ENCODE results near the gene RAB28.

RAB28 gene

DNA sequence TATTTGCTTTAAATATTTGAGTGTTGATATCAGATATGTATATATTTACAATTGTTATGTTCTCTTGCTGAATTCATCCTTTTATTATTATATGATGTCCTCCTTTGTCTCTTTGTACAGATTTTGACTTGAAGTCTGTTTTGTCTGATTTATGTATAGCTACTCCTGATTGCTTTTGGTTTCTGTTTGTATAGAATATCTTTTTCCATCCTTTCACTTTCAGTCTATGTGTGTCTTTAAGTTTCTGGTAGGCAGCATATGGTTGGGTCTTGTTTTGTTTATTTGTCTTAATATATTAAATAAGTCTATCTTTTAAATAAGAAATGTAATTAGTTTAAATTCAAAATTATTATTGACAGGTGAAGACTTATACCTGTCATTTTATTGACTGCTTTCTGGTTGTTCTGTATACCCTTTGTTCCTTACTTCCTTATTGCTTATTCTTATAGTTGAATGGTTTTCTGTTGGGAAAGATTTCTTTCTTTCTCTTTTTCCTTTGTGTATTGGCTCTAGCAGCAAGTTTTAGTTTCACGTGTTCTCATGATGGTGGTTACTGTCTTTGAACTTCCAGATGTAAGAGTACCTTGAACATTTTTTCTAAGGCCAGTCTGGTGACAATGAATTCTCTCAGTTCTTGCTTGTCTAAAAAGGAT is 31.1 kb downstream of the RAB28 start:
- no peak overlapping the region for H3K27ac ChIP-seq
- TF ChIP-seq ZFX (IDR thresholded peaks at IDR 0.05), result no peak
- TF ChIP-seq, protein P1, sequence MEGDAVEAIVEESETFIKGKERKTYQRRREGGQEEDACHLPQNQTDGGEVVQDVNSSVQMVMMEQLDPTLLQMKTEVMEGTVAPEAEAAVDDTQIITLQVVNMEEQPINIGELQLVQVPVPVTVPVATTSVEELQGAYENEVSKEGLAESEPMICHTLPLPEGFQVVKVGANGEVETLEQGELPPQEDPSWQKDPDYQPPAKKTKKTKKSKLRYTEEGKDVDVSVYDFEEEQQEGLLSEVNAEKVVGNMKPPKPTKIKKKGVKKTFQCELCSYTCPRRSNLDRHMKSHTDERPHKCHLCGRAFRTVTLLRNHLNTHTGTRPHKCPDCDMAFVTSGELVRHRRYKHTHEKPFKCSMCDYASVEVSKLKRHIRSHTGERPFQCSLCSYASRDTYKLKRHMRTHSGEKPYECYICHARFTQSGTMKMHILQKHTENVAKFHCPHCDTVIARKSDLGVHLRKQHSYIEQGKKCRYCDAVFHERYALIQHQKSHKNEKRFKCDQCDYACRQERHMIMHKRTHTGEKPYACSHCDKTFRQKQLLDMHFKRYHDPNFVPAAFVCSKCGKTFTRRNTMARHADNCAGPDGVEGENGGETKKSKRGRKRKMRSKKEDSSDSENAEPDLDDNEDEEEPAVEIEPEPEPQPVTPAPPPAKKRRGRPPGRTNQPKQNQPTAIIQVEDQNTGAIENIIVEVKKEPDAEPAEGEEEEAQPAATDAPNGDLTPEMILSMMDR (conservative IDR thresholded peaks at IDR 0.05), result no peak

GRCh38 chr4:13449590-13449989 is 34.5 kb downstream of the RAB28 start:
- no peak for TF ChIP-seq ZFX (IDR thresholded peaks at IDR 0.05)
- TF ChIP-seq, protein P1 (conservative IDR thresholded peaks at IDR 0.05), result no peak
- H3K27ac ChIP-seq, result no peak overlapping the region

- TF ChIP-seq, protein P1 (conservative IDR thresholded peaks at IDR 0.05), result no peak
- no peak for TF ChIP-seq ZFX (IDR thresholded peaks at IDR 0.05)
- no peak overlapping the region for H3K27ac ChIP-seq
These were observed 38.0 kb downstream of the RAB28 start for GRCh38 chr4:13445841-13446790.

DNA sequence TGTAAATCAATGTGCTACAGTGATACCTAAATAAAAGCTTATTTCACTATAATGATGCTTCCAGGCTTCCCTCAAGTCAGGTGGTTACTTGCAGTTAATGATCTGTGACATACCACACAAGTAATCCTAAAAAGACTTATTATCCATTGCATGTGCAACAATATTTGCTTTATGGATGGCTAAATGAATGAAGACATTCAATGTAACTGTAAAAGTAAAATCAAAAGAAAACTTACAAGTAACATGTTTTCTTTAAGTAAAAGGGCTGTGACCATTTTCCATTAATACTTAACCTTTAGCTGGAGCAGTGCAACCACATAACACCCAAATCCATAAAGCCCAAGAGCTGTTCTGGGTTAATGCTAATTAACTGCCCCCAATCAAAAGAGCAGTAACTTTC is 42.6 kb downstream of the RAB28 start:
- no peak for TF ChIP-seq ZFX (IDR thresholded peaks at IDR 0.05)
- TF ChIP-seq, protein P1 (conservative IDR thresholded peaks at IDR 0.05), result no peak
- no peak overlapping the region for H3K27ac ChIP-seq

DNA sequence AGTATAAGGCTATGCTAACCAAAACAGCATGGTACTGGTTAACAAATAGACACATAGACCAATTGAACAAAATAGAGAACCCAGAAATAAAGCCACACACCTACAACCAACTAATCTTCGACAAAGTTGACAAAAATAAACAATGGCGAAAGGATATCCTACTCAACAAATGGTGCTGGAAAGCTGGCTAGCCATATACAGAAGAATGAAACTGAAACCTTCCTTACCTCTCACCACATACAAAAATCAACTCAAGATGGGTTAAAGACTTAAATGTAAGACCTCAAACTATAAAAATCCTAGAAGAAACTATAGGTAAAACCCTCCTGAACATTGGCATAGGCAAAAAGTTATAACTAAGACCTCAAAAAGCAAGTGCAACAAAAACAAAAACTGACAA is 47.2 kb downstream of the RAB28 start:
- no peak overlapping the region for H3K27ac ChIP-seq
- TF ChIP-seq, protein P1 (conservative IDR thresholded peaks at IDR 0.05), result no peak
- TF ChIP-seq ZFX (IDR thresholded peaks at IDR 0.05), result no peak

GRCh38 chr4:13432453-13432852 is 51.7 kb downstream of the RAB28 start:
- no peak for TF ChIP-seq ZFX (IDR thresholded peaks at IDR 0.05)
- TF ChIP-seq, protein P1 (conservative IDR thresholded peaks at IDR 0.05), result no peak
- no peak overlapping the region for H3K27ac ChIP-seq

Measured in C4-2B (cell line).